Hepatocyte (in vitro differentiated cells): ENCODE measurements around the gene HLA-DMA.

Experiments
- CTCF ChIP-seq: fragments of 200-600 bp; sonication (generic); IDR thresholded peaks from 2 replicates; pipeline ENCODE4 v1.5.1; 2016; ENCODE audit warnings: antibody characterized with exemption, mild to moderate bottlenecking; ENCODE audit not compliant: poor library complexity
- EZH2 ChIP-seq: fragments of 200-600 bp; sonication (generic); IDR thresholded peaks from 2 replicates; pipeline ENCODE4 v1.6.1; 2016; ENCODE audit warnings: antibody characterized with exemption, mild to moderate bottlenecking, borderline replicate concordance
- EZH2phosphoT487 ChIP-seq: fragments of 200-600 bp; sonication (generic); IDR thresholded peaks from one replicate; pipeline ENCODE4 v1.6.1; 2018; ENCODE audit warnings: antibody characterized with exemption, mild to moderate bottlenecking, low read depth, moderate library complexity; ENCODE audit not compliant: unreplicated experiment, severe bottlenecking

- TF ChIP-seq CTCF, result no peak
- no peak for TF ChIP-seq EZH2phosphoT487
- TF ChIP-seq EZH2, result no peak
Observed at GRCh38 chr6:32949113-32949512, 3.8 kb downstream of the HLA-DMA start.
